Panc1 (cell line): Measurements from ENCODE around the gene TCTN3. TPM values are rescaled to one million over a fixed set of nuclear protein-coding genes. Genes with fewer than 3 reads are reported as not detected.

Experiments
- ATAC-seq: fragments of 200-7000 bp; cut with Tn5 transposase; 2 replicates; pipeline ENCODE4 v1.9.1; 2020; ENCODE audit warnings: mild to moderate bottlenecking, moderate library complexity
- BruUV-seq: library from RNA; stranded (reverse); fragments of 400-500 nt; replicated peaks from 2 replicates; lab custom pipeline; 2021; lab: Mats Ljungman, UMichigan
- CTCF ChIA-PET: fragments of 300-600 bp; sonication (Branson Sonifier 250); formaldehyde crosslinking; loops from one replicate; lab custom pipeline; 2022; ENCODE audit warnings: antibody characterized with exemption; lab: Charles Lee
- POLR2A ChIA-PET: fragments of 300-600 bp; sonication (Branson Sonifier 250); formaldehyde crosslinking; loops from one replicate; lab custom pipeline; 2022; ENCODE audit warnings: antibody characterized with exemption; lab: Charles Lee
- DNase-seq: peaks from one replicate; pipeline ENCODE4 v3.0.0-alpha.2; 2010; ENCODE audit warnings: low read depth, low spot score
- H3K27ac ChIP-seq: 2 replicates; pipeline ENCODE4 v1.5.1; 2011; ENCODE audit warnings: mild to moderate bottlenecking, low read length, inconsistent platforms
- H3K27me3 ChIP-seq: fragments of 200-500 bp; sonication (Bioruptor generic); 2 replicates; pipeline ENCODE4 v1.6.0; 2014; ENCODE audit warnings: low read length, inconsistent platforms; ENCODE audit not compliant: control insufficient read depth, insufficient read depth
- H3K36me3 ChIP-seq: fragments of 200-500 bp; sonication (Bioruptor generic); 2 replicates; pipeline ENCODE4 v1.5.1; 2014; ENCODE audit warnings: inconsistent platforms, mild to moderate bottlenecking, low read length, moderate library complexity; ENCODE audit not compliant: control insufficient read depth, insufficient read depth
- H3K4me1 ChIP-seq: 2 replicates; pipeline ENCODE4 v1.5.1; 2011; ENCODE audit warnings: inconsistent platforms, mild to moderate bottlenecking, low read length, moderate library complexity; ENCODE audit not compliant: control insufficient read depth, insufficient read depth
- H3K4me3 ChIP-seq, 2 experiments: 2 replicates each; pipeline ENCODE4 v1.5.1; 2011 to 2012; ENCODE audit warnings: low read depth in 2 of 2, low read length in 2 of 2, mild to moderate bottlenecking in 2 of 2, inconsistent platforms in 1 of 2, moderate library complexity in 1 of 2
- H3K9me3 ChIP-seq: fragments of 200-500 bp; sonication (Bioruptor generic); 2 replicates; pipeline ENCODE4 v1.5.1; 2014; ENCODE audit warnings: low read depth, mild to moderate bottlenecking, inconsistent platforms, low read length, moderate library complexity; ENCODE audit not compliant: control insufficient read depth, insufficient read depth
- CTCF ChIP-seq: fragments of 450-650 bp; IDR thresholded peaks from 2 replicates; pipeline ENCODE4 v1.5.1; 2017; ENCODE audit warnings: mild to moderate bottlenecking
- POLR2AphosphoS5 ChIP-seq: IDR thresholded peaks from 2 replicates; pipeline ENCODE4 v1.6.1; 2012; ENCODE audit warnings: mild to moderate bottlenecking, low read depth, low read length, moderate library complexity
- REST ChIP-seq, 2 experiments: IDR thresholded peaks; 2 replicates each; pipeline ENCODE4 v1.6.1; 2011 to 2012; ENCODE audit warnings: low read depth in 2 of 2, control low read depth in 1 of 2, low read length in 1 of 2, mild to moderate bottlenecking in 1 of 2, moderate library complexity in 1 of 2; ENCODE audit not compliant: insufficient read depth in 1 of 2
- SIN3A ChIP-seq: IDR thresholded peaks from 2 replicates; pipeline ENCODE4 v1.6.1; 2012; ENCODE audit warnings: low read depth, mild to moderate bottlenecking, low read length, moderate library complexity, borderline replicate concordance; ENCODE audit not compliant: insufficient read depth
- TCF7L2 ChIP-seq: IDR thresholded peaks from 2 replicates; pipeline ENCODE4 v1.6.1; 2011; ENCODE audit warnings: mild to moderate bottlenecking, low read depth, low read length, inconsistent platforms
- in situ Hi-C: cut with HindIII; loops from 2 replicates; pipeline ENCODE4 v1.10.0; 2016; ENCODE audit warnings: low sequenced_read_pairs, low pct_unique_long_range_greater_than_20kb
- intact Hi-C: fragments of 100-400 bp; cut with micrococcal nuclease; formaldehyde crosslinking; loops from one replicate; pipeline ENCODE4 v1.10.0; 2022; ENCODE audit not compliant: unreplicated experiment
- total RNA-seq: library from RNA; stranded (reverse); gene quantifications from one replicate; pipeline ENCODE4 v1.2.1, GENCODE V29; 2021; ENCODE audit not compliant: unreplicated experiment

TCTN3 gene
- total RNA-seq, 1 experiment from 2014 or later: 56.6 TPM

- ATAC-seq (no peak), DNase-seq (no peak)
- BruUV-seq: no TSS peak
- Histone ChIP-seq H3K4me1 (0 out of 2 replicates have a peak, but pooled peaks cover 3% of the 10 kb centered on the region), H3K4me3 (no peak overlapping the region), H3K36me3 (no peaks in the 10 kb centered on the region; the same call in 1 of the 2 replicates), H3K27me3 (no peaks in the 10 kb centered on the region), H3K9me3 (no peaks in the 10 kb centered on the region), H3K27ac (no peak overlapping the region)
- in situ Hi-C loops (no loop called here), intact Hi-C loops (no loop called here)
- TF ChIP-seq REST (IDR thresholded peaks at IDR 0.05; ENCODE audit: insufficient read depth in 1 of 2, low read depth in 2 of 2, low read length in 1 of 2) (no peak), POLR2AphosphoS5 (no peak), SIN3A (no peak), CTCF (no peak), TCF7L2 (no peak)
- CTCF ChIA-PET: no interaction called here
- POLR2A ChIA-PET: no interaction called here
These were observed 3.7 kb upstream of the TCTN3 start for GRCh38 chr10:95697429-95697828.

- ATAC-seq: no peak
- TF ChIP-seq TCF7L2: no peak
- TF ChIP-seq CTCF: no peak
- TF ChIP-seq POLR2AphosphoS5: no peak
- TF ChIP-seq SIN3A: no peak
- TF ChIP-seq REST (IDR thresholded peaks at IDR 0.05; ENCODE audit: insufficient read depth in 1 of 2, low read depth in 2 of 2, low read length in 1 of 2): no peak
- H3K27me3 ChIP-seq: no peaks in the 10 kb centered on the region
These were observed 938 bp upstream of the TCTN3 start for GRCh38 chr10:95694665-95695064.

More at GRCh38 chr10:95694665-95695064, 938 bp upstream of the TCTN3 start:
- Histone ChIP-seq H3K36me3 (no peaks in the 10 kb centered on the region; the same call in 1 of the 2 replicates), H3K4me1 (0 out of 2 replicates have a peak, but pooled peaks cover 6% of the 10 kb centered on the region), H3K27ac (peak overlapping the region; percentile 21; the same call in 1 of the 2 replicates), H3K4me3 (no peak overlapping the region), H3K9me3 (no peaks in the 10 kb centered on the region)
- in situ Hi-C loops: no loop called here
- CTCF ChIA-PET: interaction anchor here (0.6 to 3.2 kb wide), 5 partner anchors 144 to 213 kb away, joined by 3 to 40 read pairs (median 6); partner anchors contain the start of gene CC2D2B
- DNase-seq: no peak
- POLR2A ChIA-PET: no interaction called here
- BruUV-seq: no TSS peak
- intact Hi-C loops: loop anchor here (1.0 kb wide), 1 partner anchor 148 kb away; no protein-coding TSS in a partner anchor
